SH-SY5Y (cell line): ENCODE measurements around the gene TTLL6.

ENCODE experiments used
- GATA2 ChIP-seq: IDR thresholded peaks from 2 replicates; pipeline ENCODE4 v1.6.1; 2011; ENCODE audit warnings: mild to moderate bottlenecking, low read depth, low read length
- GATA3 ChIP-seq: IDR thresholded peaks from 2 replicates; pipeline ENCODE4 v1.6.1; 2011; ENCODE audit warnings: low read depth, mild to moderate bottlenecking, low read length, moderate library complexity

- TF ChIP-seq GATA3 (no peak), GATA2 (no peak)
Measured at GRCh38 chr17:48719642-48720265, 97.3 kb downstream of the TTLL6 start.
